Ovary (tissue), 3 donors: ENCODE results near the gene NALF2.

Experiments
- EP300 ChIP-seq: sonication (generic); formaldehyde crosslinking; IDR thresholded peaks from one replicate; pipeline ENCODE4 v1.6.1; 2017; ENCODE audit warnings: antibody characterized with exemption
- POLR2A ChIP-seq: fragments of 450-650 bp; IDR thresholded peaks from one replicate; pipeline ENCODE4 v1.6.1; 2017; ENCODE audit warnings: antibody characterized with exemption, mild to moderate bottlenecking, moderate library complexity
- TF ChIP-seq, protein P1 (sequence below), 3 donors: fragments of 450-650 bp in 2 of 3; fragments of 200-600 bp in 1 of 3; IDR thresholded peaks; one replicate each; pipeline versions ENCODE4 v1.5.1 to v1.8.0; 2016 to 2022; ENCODE audit warnings: antibody characterized with exemption in 3 of 3, mild to moderate bottlenecking in 1 of 3
- donor health status: DM: no; HTN: no; CAD: no.

DNA sequence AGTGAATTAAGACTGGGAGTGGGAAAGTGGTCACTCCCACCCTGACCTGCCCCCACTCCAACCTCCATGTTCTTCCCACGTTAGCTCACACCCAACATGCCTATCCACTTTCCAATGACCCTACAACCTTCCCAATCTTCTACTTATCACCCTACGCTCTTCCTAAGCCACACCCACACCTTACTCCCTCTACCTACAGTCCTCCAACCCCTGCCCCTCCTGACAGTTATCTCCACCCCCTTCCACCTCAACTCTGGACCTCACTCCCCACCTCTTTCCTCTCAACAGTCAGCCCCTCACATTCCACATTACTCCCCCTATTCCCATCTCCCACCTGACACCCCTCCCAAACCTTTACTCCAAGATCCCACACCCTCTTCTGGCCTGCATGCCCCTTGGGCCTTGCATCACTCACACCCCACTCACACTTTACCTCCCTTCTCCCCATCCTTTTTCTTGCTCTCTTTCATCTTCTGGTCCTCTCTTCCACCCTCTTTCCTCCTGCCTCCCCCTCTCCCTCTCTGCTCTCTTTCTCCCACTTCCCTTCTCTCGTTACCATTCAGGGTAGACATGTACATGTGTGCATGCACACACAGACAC lies 6.9 kb downstream of the NALF2 start:
- TF ChIP-seq, protein P1, sequence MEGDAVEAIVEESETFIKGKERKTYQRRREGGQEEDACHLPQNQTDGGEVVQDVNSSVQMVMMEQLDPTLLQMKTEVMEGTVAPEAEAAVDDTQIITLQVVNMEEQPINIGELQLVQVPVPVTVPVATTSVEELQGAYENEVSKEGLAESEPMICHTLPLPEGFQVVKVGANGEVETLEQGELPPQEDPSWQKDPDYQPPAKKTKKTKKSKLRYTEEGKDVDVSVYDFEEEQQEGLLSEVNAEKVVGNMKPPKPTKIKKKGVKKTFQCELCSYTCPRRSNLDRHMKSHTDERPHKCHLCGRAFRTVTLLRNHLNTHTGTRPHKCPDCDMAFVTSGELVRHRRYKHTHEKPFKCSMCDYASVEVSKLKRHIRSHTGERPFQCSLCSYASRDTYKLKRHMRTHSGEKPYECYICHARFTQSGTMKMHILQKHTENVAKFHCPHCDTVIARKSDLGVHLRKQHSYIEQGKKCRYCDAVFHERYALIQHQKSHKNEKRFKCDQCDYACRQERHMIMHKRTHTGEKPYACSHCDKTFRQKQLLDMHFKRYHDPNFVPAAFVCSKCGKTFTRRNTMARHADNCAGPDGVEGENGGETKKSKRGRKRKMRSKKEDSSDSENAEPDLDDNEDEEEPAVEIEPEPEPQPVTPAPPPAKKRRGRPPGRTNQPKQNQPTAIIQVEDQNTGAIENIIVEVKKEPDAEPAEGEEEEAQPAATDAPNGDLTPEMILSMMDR (IDR thresholded peaks at IDR 0.05): no peak
- no peak for TF ChIP-seq POLR2A
- TF ChIP-seq EP300: no peak
